IMR-90 (cell line): ENCODE measurements around the gene PSORS1C2. TPM values are rescaled to one million over a fixed set of nuclear protein-coding genes. Genes with fewer than 3 reads are reported as not detected.

Source experiments
- ATAC-seq: fragments of 200-7000 bp; cut with Tn5 transposase; 2 replicates; pipeline ENCODE4 v1.9.1; 2020; ENCODE audit warnings: low read depth, mild to moderate bottlenecking, moderate library complexity
- BruUV-seq: library from RNA; stranded (reverse); fragments of 400-500 nt; replicated peaks from 2 replicates; lab custom pipeline; 2021; lab: Mats Ljungman, UMichigan
- CTCF ChIA-PET: fragments of 300-600 bp; formaldehyde crosslinking; extraction: SDS; loops from one replicate; lab custom pipeline; 2021; ENCODE audit warnings: antibody characterized with exemption; lab: Yijun Ruan, JAX
- POLR2A ChIA-PET: fragments of 300-600 bp; sonication (Branson Sonifier 250); formaldehyde crosslinking; loops from one replicate; lab custom pipeline; 2022; ENCODE audit warnings: antibody characterized with exemption; ENCODE audit not compliant: unreplicated experiment; lab: Charles Lee
- DNase-seq: peaks from one replicate; pipeline ENCODE4 v3.0.0; 2013
- H2AFZ ChIP-seq: replicated peaks from 2 replicates; pipeline ENCODE3; 2013; ENCODE audit warnings: low read length, mild to moderate bottlenecking; ENCODE audit not compliant: poor library complexity
- H2AK5ac ChIP-seq: 2 replicates; pipeline ENCODE4 v1.6.1; 2013; ENCODE audit warnings: low read depth, low read length, inconsistent platforms
- H2AK9ac ChIP-seq: replicated peaks from 2 replicates; pipeline ENCODE3; 2013; ENCODE audit warnings: mild to moderate bottlenecking, low read depth, low read length, moderate library complexity; ENCODE audit not compliant: poor library complexity
- H2BK120ac ChIP-seq: 2 replicates; pipeline ENCODE4 v1.6.1; 2013; ENCODE audit warnings: low read depth, low read length, inconsistent platforms
- H2BK15ac ChIP-seq: 3 replicates; pipeline ENCODE4 v1.6.1; 2013; ENCODE audit warnings: low read depth, low read length, inconsistent platforms
- H2BK20ac ChIP-seq: 2 replicates; pipeline ENCODE4 v1.6.1; 2013; ENCODE audit warnings: low read depth, mild to moderate bottlenecking, inconsistent platforms, low read length, moderate library complexity
- H2BK5ac ChIP-seq: 2 replicates; pipeline ENCODE4 v1.6.1; 2013; ENCODE audit warnings: mild to moderate bottlenecking, low read depth, low read length, inconsistent platforms; ENCODE audit not compliant: poor library complexity, severe bottlenecking
- H3K14ac ChIP-seq: replicated peaks from 2 replicates; pipeline ENCODE4 v1.6.1; 2013; ENCODE audit warnings: low read depth, low read length, inconsistent platforms
- H3K18ac ChIP-seq: 2 replicates; pipeline ENCODE4 v1.6.1; 2013; ENCODE audit warnings: low read depth, low read length, control low read depth
- H3K23ac ChIP-seq: 2 replicates; pipeline ENCODE4 v1.6.1; 2013; ENCODE audit warnings: low read depth, low read length, inconsistent platforms
- H3K27ac ChIP-seq: 2 replicates; pipeline ENCODE4 v1.5.1; 2013; ENCODE audit warnings: mild to moderate bottlenecking, control low read depth, low read length; ENCODE audit not compliant: insufficient read depth
- H3K27me3 ChIP-seq: 2 replicates; pipeline ENCODE4 v1.6.1; 2013; ENCODE audit warnings: low read length; ENCODE audit not compliant: control insufficient read depth, insufficient read depth
- H3K36me3 ChIP-seq: 2 replicates; pipeline ENCODE4 v1.6.1; 2013; ENCODE audit warnings: low read length, mixed read lengths; ENCODE audit not compliant: control insufficient read depth, insufficient read depth
- H3K4ac ChIP-seq: 2 replicates; pipeline ENCODE4 v1.6.1; 2013; ENCODE audit warnings: low read depth, low read length, inconsistent platforms
- H3K4me1 ChIP-seq: 2 replicates; pipeline ENCODE4 v1.6.1; 2013; ENCODE audit warnings: low read length, mixed read lengths; ENCODE audit not compliant: control insufficient read depth, insufficient read depth
- H3K4me2 ChIP-seq: 2 replicates; pipeline ENCODE4 v1.6.1; 2013; ENCODE audit warnings: low read depth, mild to moderate bottlenecking, control low read depth, low read length, moderate library complexity
- H3K4me3 ChIP-seq: 2 replicates; pipeline ENCODE4 v1.5.1; 2013; ENCODE audit warnings: low read depth, mild to moderate bottlenecking, control low read depth, low read length, moderate library complexity; ENCODE audit not compliant: insufficient read depth
- H3K56ac ChIP-seq: 2 replicates; pipeline ENCODE4 v1.6.1; 2013; ENCODE audit warnings: low read length, inconsistent platforms; ENCODE audit not compliant: insufficient read depth; ENCODE audit errors: extremely low read depth
- H3K79me1 ChIP-seq, 2 experiments: 2 replicates each; pipeline ENCODE4 v1.6.1; 2013; ENCODE audit warnings: low read length in 2 of 2, inconsistent platforms in 1 of 2, low read depth in 1 of 2
- H3K9ac ChIP-seq: 2 replicates; pipeline ENCODE4 v1.6.1; 2013; ENCODE audit warnings: low read depth, low read length, control low read depth
- H3K9me1 ChIP-seq: 2 replicates; pipeline ENCODE4 v1.6.1; 2013; ENCODE audit warnings: low read length, inconsistent platforms; ENCODE audit not compliant: insufficient read depth
- H3K9me3 ChIP-seq: 2 replicates; pipeline ENCODE4 v1.6.1; 2013; ENCODE audit warnings: low read length; ENCODE audit not compliant: control insufficient read depth, insufficient read depth
- H4K20me1 ChIP-seq: 2 replicates; pipeline ENCODE4 v1.6.1; 2013; ENCODE audit warnings: low read length, inconsistent platforms; ENCODE audit not compliant: insufficient read depth
- H4K5ac ChIP-seq: 2 replicates; pipeline ENCODE4 v1.6.1; 2013; ENCODE audit warnings: mild to moderate bottlenecking, low read depth, low read length, control low read depth
- H4K8ac ChIP-seq, 2 experiments: 2 replicates each; pipeline ENCODE4 v1.6.1; 2013; ENCODE audit warnings: low read depth in 2 of 2, low read length in 2 of 2, control low read depth in 1 of 2, inconsistent platforms in 1 of 2
- H4K91ac ChIP-seq: 2 replicates; pipeline ENCODE4 v1.6.1; 2013; ENCODE audit warnings: low read depth, low read length, inconsistent platforms; ENCODE audit not compliant: insufficient read depth
- ELK1 ChIP-seq: fragments of 150-350 bp; IDR thresholded peaks from 2 replicates; pipeline ENCODE4 v1.6.1; 2016; ENCODE audit warnings: low read depth, mild to moderate bottlenecking, low read length, moderate library complexity, borderline replicate concordance
- SMC3 ChIP-seq: fragments of 150-350 bp; IDR thresholded peaks from 2 replicates; pipeline ENCODE4 v1.6.1; 2016; ENCODE audit warnings: low read depth, mild to moderate bottlenecking, antibody characterized with exemption, low read length, moderate library complexity
- WGBS, 2 experiments: methylation state at CpG; one replicate each; pipeline versions ENCODE4 v1.1.5 to v1.1.7; 2013; ENCODE audit warnings: missing lambda C conversion rate in 2 of 2; ENCODE audit not compliant: insufficient read length in 1 of 2; ENCODE audit errors: extremely low coverage in 2 of 2; 5-methylcytosine and 5-hydroxymethylcytosine counted together
- dilution Hi-C: fragments of 300-500 bp; cut with HindIII; formaldehyde crosslinking; loops from one replicate; pipeline ENCODE4 v1.14.3; 2018; ENCODE audit warnings: low sequenced_read_pairs; ENCODE audit not compliant: unreplicated experiment
- in situ Hi-C: fragments of 300-500 bp; cut with MboI; formaldehyde crosslinking; loops from 3 replicates; pipeline ENCODE4 v1.14.3; 2019; ENCODE audit warnings: low sequenced_read_pairs, inconsistent platforms, mixed read lengths
- intact Hi-C: fragments of 100-400 bp; cut with micrococcal nuclease; formaldehyde crosslinking; loops from 2 replicates; pipeline ENCODE4 v1.10.0; 2022
- polyA plus RNA-seq, 3 experiments: library from polyadenylated mRNA; depleted of rRNA; stranded (reverse); fragments of >200 nt; gene quantifications; 2 replicates each; pipeline ENCODE4 v1.2.3, GENCODE V29; 2012; ENCODE audit warnings: low replicate concordance in 1 of 3
- total RNA-seq: library from RNA; depleted of rRNA; stranded (reverse); fragments of >200 nt; gene quantifications from 2 replicates; pipeline ENCODE4 v1.2.3, GENCODE V29; 2012

The PSORS1C2 gene
- total and polyA plus RNA-seq, 2 of the 4 experiments (the other 2 are of a cell fraction) = not detected

GRCh38 chr6:31149827-31150447 lies 11.1 kb upstream of the PSORS1C2 start:
- H3K4ac ChIP-seq = no peak overlapping the region
- BruUV-seq = no TSS peak
- in situ Hi-C loops = no loop called here
- no peak overlapping the region for H3K9ac ChIP-seq
- no peak overlapping the region for H3K18ac ChIP-seq
- no peaks in the 10 kb centered on the region for H3K27me3 ChIP-seq
- H3K9me3 ChIP-seq = no peaks in the 10 kb centered on the region
- ATAC-seq (no peak), DNase-seq (no peak)
- no peak overlapping the region for H3K27ac ChIP-seq
- H3K14ac ChIP-seq = no peak overlapping the region
- TF ChIP-seq ELK1 (no peak), SMC3 (no peak)
- H2AK9ac ChIP-seq = no peak overlapping the region
- no peak overlapping the region for H3K4me3 ChIP-seq
- H2BK15ac ChIP-seq = no peak overlapping the region
- H2AFZ ChIP-seq = no peak overlapping the region
- H4K5ac ChIP-seq = no peak overlapping the region
- no peaks in the 10 kb centered on the region for H3K9me1 ChIP-seq
- H2BK120ac ChIP-seq = no peak overlapping the region
- ChIA-PET CTCF (interaction anchor here (0.5 kb wide), 1 partner anchor 73 kb away, joined by 4 read pairs; no protein-coding TSS in a partner anchor), POLR2A (interaction anchor here (0.6 kb wide), 1 partner anchor 37 kb away, joined by 18 read pairs; no protein-coding TSS in a partner anchor)
- intact Hi-C loops = no loop called here
- H4K20me1 ChIP-seq = no peaks in the 10 kb centered on the region
- no peak overlapping the region for H4K8ac ChIP-seq
- 100% methylated on average over 3 of the region's 6 CpGs; no CpG with 5 or more reads in 1 of the 2 experiments for WGBS, 2 experiments
- no peaks in the 10 kb centered on the region for H3K4me1 ChIP-seq
- peaks cover 28% of the 10 kb centered on the region for H3K36me3 ChIP-seq
- H2BK5ac ChIP-seq = no peak overlapping the region
- H2AK5ac ChIP-seq = no peak overlapping the region
- no peak overlapping the region for H2BK20ac ChIP-seq
- no peak overlapping the region for H3K4me2 ChIP-seq
- H3K79me1 ChIP-seq = no peaks in the 10 kb centered on the region
- H3K56ac ChIP-seq = no peak overlapping the region
- H3K23ac ChIP-seq = no peak overlapping the region
- dilution Hi-C loops = no loop called here
- no peak overlapping the region for H4K91ac ChIP-seq
